ENCODE results near the gene CRYGN.

GRCh38 chr7:151481650-151482505 lies 41.9 kb upstream of the CRYGN start:
- no peak for TF ChIP-seq CTCF (IDR thresholded peaks at IDR 0.05; ENCODE audit: low read length)
- no peak for TF ChIP-seq EZH2 (optimal IDR thresholded peaks at IDR 0.05; ENCODE audit: low read depth, low read length)
- TF ChIP-seq EZH2phosphoT487 (IDR thresholded peaks at IDR 0.05; ENCODE audit: low read length): no peak

Measured in MM.1S (cell line).